K562 (cell line): ENCODE measurements around the gene FAM110D. TPM values are rescaled to one million over a fixed set of nuclear protein-coding genes. Genes with fewer than 3 reads are reported as not detected.

ENCODE experiments used
- ATAC-seq: fragments of 200-7000 bp; cut with Tn5 transposase; 3 replicates; pipeline ENCODE4 v1.9.1; 2020; ENCODE audit warnings: moderate library complexity
- BruUV-seq: library from RNA; stranded (reverse); fragments of 400-500 nt; replicated peaks from 2 replicates; lab custom pipeline; 2021; lab: Mats Ljungman, UMichigan
- CTCF ChIA-PET: fragments of 300-600 bp; formaldehyde crosslinking; extraction: SDS; loops from one replicate; lab custom pipeline; 2021; ENCODE audit warnings: low intra/inter-chr PET ratio; lab: Yijun Ruan, JAX
- POLR2A ChIA-PET: fragments of 300-600, 350-650 bp; sonication (Branson Sonifier 250); formaldehyde crosslinking; extraction: SDS; loops from one replicate; lab custom pipeline; 2021; ENCODE audit warnings: antibody characterized with exemption, inconsistent platforms; lab: Yijun Ruan, JAX
- DNase-seq, 4 experiments: peaks; one replicate each; pipeline versions ENCODE4 v3.0.0 to v3.0.0-alpha.2; 2011 to 2018; ENCODE audit warnings: low spot score in 3 of 4, mixed read lengths in 3 of 4; ENCODE audit errors: extremely low read depth in 1 of 4
- FAIRE-seq: peaks from 2 replicates; lab custom pipeline; 2011; peaks lifted over from hg19 to GRCh38; lab: Jason Lieb, UNC
- H2AFZ ChIP-seq: 2 replicates; pipeline ENCODE4 v1.6.0; 2011; ENCODE audit warnings: low read depth, low read length, control low read depth, inconsistent platforms
- H3K27ac ChIP-seq: fragments of 200-600 bp; 3 replicates; pipeline ENCODE4 v1.8.0; 2011; ENCODE audit warnings: low read depth, mild to moderate bottlenecking, control low read depth, inconsistent platforms, low read length, moderate library complexity, mixed read lengths; ENCODE audit errors: extremely low read depth
- H3K27me3 ChIP-seq, 2 experiments: fragments of 300-600 bp in 1 of 2; 2 replicates in 1 of 2; 3 replicates in 1 of 2; pipeline versions ENCODE4 v1.6.0 to v1.8.0; 2011; ENCODE audit warnings: inconsistent platforms in 2 of 2, low read length in 2 of 2, mild to moderate bottlenecking in 1 of 2, mixed read lengths in 1 of 2, moderate library complexity in 1 of 2; ENCODE audit not compliant: control insufficient read depth in 2 of 2, insufficient read depth in 2 of 2
- H3K36me3 ChIP-seq: fragments of 300-600 bp; 3 replicates; pipeline ENCODE4 v1.8.0; 2011; ENCODE audit warnings: mild to moderate bottlenecking, low read length, inconsistent platforms; ENCODE audit not compliant: control insufficient read depth, insufficient read depth
- H3K4me1 ChIP-seq, 2 experiments: fragments of 200-600 bp in 1 of 2; replicated peaks in 1 of 2; 2 replicates in 1 of 2; 3 replicates in 1 of 2; pipeline versions ENCODE4 v1.5.1 to v1.8.0; 2011; ENCODE audit warnings: inconsistent platforms in 2 of 2, low read length in 2 of 2, mild to moderate bottlenecking in 1 of 2, mixed read lengths in 1 of 2, moderate library complexity in 1 of 2; ENCODE audit not compliant: control insufficient read depth in 2 of 2, insufficient read depth in 2 of 2
- H3K4me2 ChIP-seq: 2 replicates; pipeline ENCODE4 v1.6.1; 2011; ENCODE audit warnings: low read length, control low read depth, inconsistent platforms, mixed read lengths; ENCODE audit not compliant: insufficient read depth
- H3K4me3 ChIP-seq: fragments of 200-600 bp; sonication (generic), shearing (Covaris generic); 2 replicates; pipeline ENCODE4 v1.5.1; 2016; ENCODE audit warnings: control low read depth, inconsistent platforms
- H3K79me2 ChIP-seq: fragments of 200-600 bp; 3 replicates; pipeline ENCODE4 v1.8.0; 2011; ENCODE audit warnings: low read length, inconsistent platforms; ENCODE audit not compliant: control insufficient read depth, insufficient read depth
- H3K9ac ChIP-seq, 2 experiments: 2 replicates each; pipeline versions ENCODE4 v1.6.0 to v1.6.1; 2011; ENCODE audit warnings: low read depth in 2 of 2, low read length in 2 of 2, control low read depth in 1 of 2, inconsistent platforms in 1 of 2, mild to moderate bottlenecking in 1 of 2, mixed read lengths in 1 of 2; ENCODE audit not compliant: insufficient read depth in 1 of 2
- H3K9me1 ChIP-seq: one replicate; pipeline ENCODE4 v1.6.0; 2011; ENCODE audit warnings: inconsistent platforms, mild to moderate bottlenecking, low read length, moderate library complexity; ENCODE audit not compliant: control insufficient read depth, insufficient read depth
- H3K9me3 ChIP-seq: replicated peaks from 2 replicates; pipeline ENCODE4 v1.5.1; 2011; ENCODE audit warnings: low read depth, low read length, inconsistent platforms; ENCODE audit not compliant: control insufficient read depth, insufficient read depth
- H4K20me1 ChIP-seq: replicated peaks from 2 replicates; pipeline ENCODE4 v1.6.1; 2011; ENCODE audit warnings: low read length, inconsistent platforms, mixed read lengths; ENCODE audit not compliant: control insufficient read depth, insufficient read depth
- AFF4 ChIP-seq: sonication (generic); formaldehyde crosslinking; IDR thresholded peaks from 2 replicates; pipeline ENCODE4 v1.8.0; 2023; ENCODE audit warnings: mild to moderate bottlenecking, missing genetic modification reagents
- FIP1L1 ChIP-seq: fragments of 200-400 bp; formaldehyde crosslinking; IDR thresholded peaks from 2 replicates; pipeline ENCODE4 v1.6.1; 2018; ENCODE audit warnings: mild to moderate bottlenecking, low read depth, low read length; ENCODE audit not compliant: poor library complexity, severe bottlenecking
- MAX ChIP-seq: sonication (generic); formaldehyde crosslinking; IDR thresholded peaks from 2 replicates; pipeline ENCODE4 v1.9.0; 2022; ENCODE audit warnings: mild to moderate bottlenecking, missing genetic modification reagents
- SMARCC2 ChIP-seq: fragments of 450-650 bp; IDR thresholded peaks from 2 replicates; pipeline ENCODE4 v1.6.1; 2017; ENCODE audit warnings: antibody characterized with exemption, moderate library complexity, mild to moderate bottlenecking, low read depth
- ZNF324 ChIP-seq: fragments of 250-450 bp; sonication (Bioruptor Pico); IDR thresholded peaks from 2 replicates; pipeline ENCODE4 v1.4.0; 2020; ENCODE audit warnings: mild to moderate bottlenecking
- ZNF644 ChIP-seq: fragments of 200-800 bp; sonication (Bioruptor generic); IDR thresholded peaks from 2 replicates; pipeline ENCODE4 v1.6.1; 2016; ENCODE audit warnings: low read depth, missing genetic modification characterization, missing compliant biosample characterization
- WGBS: fragments of 100-300 bp; shearing (Covaris generic); methylation state at CpG from one replicate; pipeline ENCODE4 v1.1.6; 2016; ENCODE audit warnings: low coverage, mixed read lengths; ENCODE audit not compliant: insufficient coverage; ENCODE audit errors: missing lambda C conversion rate; 5-methylcytosine and 5-hydroxymethylcytosine counted together
- in situ Hi-C: fragments of 300-500 bp; cut with MboI; formaldehyde crosslinking; loops from 4 replicates; pipeline ENCODE4 v1.15.0; 2018; ENCODE audit warnings: inconsistent platforms, mixed read lengths
- intact Hi-C: fragments of 100-400 bp; cut with micrococcal nuclease; formaldehyde crosslinking; loops from 2 replicates; pipeline ENCODE4 v1.14.2; 2022
- polyA plus RNA-seq, 8 experiments: library from polyadenylated mRNA; depleted of rRNA in 4 of 8; stranded (reverse) in 5 of 8; unstranded in 3 of 8; fragments of >200 nt; fragmentation: Nextera tagmentation in 2 of 8; fragmentation: Illumina TruSeq in 1 of 8; extraction: Ambion mirVana in 2 of 8; extraction: Trizol in 1 of 8; gene quantifications; 2 replicates each; pipeline versions ENCODE4 v1.2.1 to v1.2.3, GENCODE V29; 2011 to 2014; ENCODE audit warnings: inconsistent platforms in 1 of 8, missing spikeins in 1 of 8
- total RNA-seq, 7 experiments: library from RNA; depleted of rRNA in 6 of 7; stranded (reverse); fragments of >200 nt in 6 of 7; fragmentation: Illumina TruSeq in 2 of 7; extraction: Trizol in 2 of 7; gene quantifications; 2 replicates each; pipeline versions ENCODE4 v1.2.1 to v1.2.3, GENCODE V29; 2011 to 2021; ENCODE audit warnings: low replicate concordance in 1 of 7

FAM110D gene
- total and polyA plus RNA-seq, 9 of the 15 experiments (the other 6 are each of a cell fraction or from before 2014, with no cell fraction given), result 0.04 to 1.1 (median 0.33) TPM

GRCh38 chr1:26154750-26155149, 4.1 kb upstream of the FAM110D start (continued):
- TF ChIP-seq AFF4 (CRISPR knock-in tag), result no peak
- no peak for TF ChIP-seq SMARCC2
- TF ChIP-seq FIP1L1, result no peak
- TF ChIP-seq ZNF644 (tag), result no peak

GRCh38 chr1:26155370-26156284, 3.3 kb upstream of the FAM110D start:
- no peak for ATAC-seq
- peak overlapping the region in 1 of 2 experiments; percentile 76; a peak in 2 of 4 replicates for H3K9ac ChIP-seq
- no peaks in the 10 kb centered on the region for H3K79me2 ChIP-seq
- H3K4me3 ChIP-seq, result no peak overlapping the region
- H3K36me3 ChIP-seq, result no peaks in the 10 kb centered on the region
- H3K4me2 ChIP-seq, result no peak overlapping the region
- FAIRE-seq, result no peak
- H3K4me1 ChIP-seq, result peaks cover 9 to 37% of the 10 kb centered on the region in 2 experiments
- ChIA-PET CTCF (interaction anchor here (1.2 kb wide), 1 partner anchor 11 kb away, joined by 4 read pairs; no protein-coding TSS in a partner anchor), POLR2A (interaction anchor here (0.6 to 2.7 kb wide), 12 partner anchors 8 to 83 kb away, joined by 3 to 13 read pairs (median 4); partner anchors contain the start of gene ZNF593)
- H3K27ac ChIP-seq, result no peak overlapping the region
- no peak for DNase-seq
- no peak overlapping the region for H2AFZ ChIP-seq
- TF ChIP-seq MAX (0 out of 2 replicates have a peak, but pooled peaks have one; percentile 4), ZNF324 (CRISPR knock-in tag) (no peak)
- no peaks in the 10 kb centered on the region for H3K9me3 ChIP-seq
- 62% methylated on average over 21 of the region's 21 CpGs for WGBS
- no peaks in the 10 kb centered on the region for H3K9me1 ChIP-seq
- intact Hi-C loops, result no loop called here
- no TSS peak for BruUV-seq
- no peaks in the 10 kb centered on the region for H3K27me3 ChIP-seq
- in situ Hi-C loops, result no loop called here
- no peaks in the 10 kb centered on the region for H4K20me1 ChIP-seq
